Right renal pelvis (tissue), 4 donors: ENCODE results near the gene MCM7. TPM values are rescaled to one million over a fixed set of nuclear protein-coding genes. Genes with fewer than 3 reads are reported as not detected.

ENCODE experiments used
- DNase-seq, 4 donors: peaks; one replicate each; pipeline ENCODE4 v3.0.0-alpha.2; 2013; ENCODE audit warnings: low read depth in 4 of 4, low spot score in 3 of 4, missing footprints in 1 of 4
- polyA plus RNA-seq, 4 donors: library from polyadenylated mRNA; unstranded; fragments of 120-200 nt; gene quantifications; one replicate each; pipeline ENCODE4 v1.2.1, GENCODE V29; 2013; ENCODE audit not compliant: insufficient read length in 4 of 4

Gene MCM7
- polyA plus RNA-seq, 4 donors, result 136 to 158 (median 148) TPM

GRCh38 chr7:100098913-100099312 lies 2.3 kb downstream of the MCM7 start:
- DNase-seq, result no peak

GRCh38 chr7:100095704-100096103 lies 5.5 kb downstream of the MCM7 start:
- DNase-seq, result no peak

DNA sequence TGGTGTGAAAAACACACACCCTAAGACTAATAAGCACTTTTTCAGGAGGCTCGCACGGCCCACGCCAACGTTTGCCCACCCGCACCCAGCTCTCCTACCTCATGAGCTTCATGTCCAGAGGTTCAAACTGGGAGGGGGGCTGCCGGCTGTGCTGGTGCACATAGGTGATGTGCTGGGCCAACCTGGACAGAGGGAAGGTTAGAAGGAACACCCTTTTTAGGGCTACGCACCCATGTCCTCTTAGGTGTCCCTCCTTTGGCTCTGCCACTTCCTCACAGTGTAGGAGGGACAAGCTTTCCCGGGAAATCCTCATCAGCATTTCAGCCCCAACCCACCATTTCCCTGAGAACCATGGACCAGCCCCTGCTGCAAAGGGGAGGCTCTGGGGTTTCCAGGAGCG lies 5.9 kb downstream of the MCM7 start:
- no peak for DNase-seq

DNA sequence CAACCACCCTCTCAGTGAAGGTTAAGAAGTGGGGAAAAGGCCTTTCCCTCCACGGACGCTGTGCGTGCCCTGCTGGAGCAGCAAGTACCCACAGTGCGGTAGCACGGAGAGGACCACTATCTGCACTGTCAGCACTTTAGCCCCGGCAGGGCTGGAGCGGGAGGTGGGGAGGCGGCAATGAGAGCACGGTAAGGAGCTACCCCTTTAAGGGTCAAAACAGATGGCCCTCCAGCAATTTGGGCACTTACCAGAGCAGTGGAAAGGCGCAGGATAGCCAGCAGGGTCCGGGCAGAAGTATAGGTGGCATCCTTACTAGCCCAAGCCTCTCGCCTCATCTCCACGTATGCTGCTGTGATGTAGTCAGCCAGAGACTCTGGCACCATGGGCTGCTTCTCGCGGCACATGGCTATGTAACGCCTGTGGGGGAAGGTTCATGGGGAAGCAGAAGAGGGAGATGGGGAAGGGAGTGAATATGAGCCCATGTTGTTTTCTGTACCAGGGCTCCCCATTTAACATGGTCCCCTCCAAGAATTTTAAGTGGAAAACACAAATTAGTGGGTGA lies 7.2 kb downstream of the MCM7 start:
- DNase-seq, result no peak

DNA sequence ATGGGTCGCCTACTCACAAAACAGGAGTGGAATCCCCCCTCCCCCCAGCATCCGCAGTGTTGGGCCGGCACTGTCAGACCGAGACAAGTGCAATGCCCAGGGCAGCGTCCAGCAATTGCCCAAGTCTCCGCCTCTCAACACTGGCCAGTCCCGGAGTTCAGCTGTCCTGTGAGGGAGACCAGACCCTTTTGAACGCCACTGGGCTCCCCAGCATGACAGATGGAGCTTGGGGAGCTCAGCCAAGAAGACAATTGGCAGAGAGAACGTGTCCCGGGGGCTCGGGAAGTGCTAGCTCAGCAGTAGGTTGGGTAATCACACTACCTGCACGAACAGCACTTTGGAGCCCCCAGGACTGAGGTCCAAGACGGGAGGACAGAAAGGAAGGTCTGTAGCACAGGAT lies 7.7 kb downstream of the MCM7 start:
- DNase-seq, result no peak

DNA sequence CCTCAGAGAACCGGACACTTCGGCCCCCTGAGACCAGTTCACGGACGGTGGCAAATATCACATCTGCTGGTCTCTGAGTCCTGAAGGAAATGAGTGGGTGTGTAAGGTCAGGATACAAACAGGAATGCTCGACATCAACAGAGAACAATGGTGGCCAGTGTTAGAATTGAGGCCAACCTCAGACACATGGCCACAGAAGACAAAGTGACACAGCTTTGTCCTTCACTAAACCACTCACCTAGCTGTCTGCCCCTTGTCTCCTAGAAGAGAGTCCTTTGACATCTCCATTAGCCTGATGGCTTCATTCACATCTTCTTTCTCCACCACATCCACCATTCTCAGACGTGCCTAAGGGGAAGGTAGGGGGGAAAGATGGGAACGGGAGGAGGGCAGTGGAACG lies 8.1 kb downstream of the MCM7 start:
- DNase-seq, result no peak

GRCh38 chr7:100091411-100092181 lies 9.6 kb downstream of the MCM7 start:
- no peak for DNase-seq

GRCh38 chr7:100090527-100091410 lies 10.4 kb downstream of the MCM7 start:
- no peak for DNase-seq

GRCh38 chr7:100089458-100090196 lies 11.6 kb downstream of the MCM7 start:
- no peak for DNase-seq

GRCh38 chr7:100088621-100089457 lies 12.4 kb downstream of the MCM7 start, which contains the start of gene COPS6:
TSS of gene COPS6 (plus strand) at chr7:100088969. CDS start at chr7:100088991, 22 bp downstream.
- DNase-seq, result peak in 3 of 4 donors; percentile 61 to 69 (median 61)

DNA sequence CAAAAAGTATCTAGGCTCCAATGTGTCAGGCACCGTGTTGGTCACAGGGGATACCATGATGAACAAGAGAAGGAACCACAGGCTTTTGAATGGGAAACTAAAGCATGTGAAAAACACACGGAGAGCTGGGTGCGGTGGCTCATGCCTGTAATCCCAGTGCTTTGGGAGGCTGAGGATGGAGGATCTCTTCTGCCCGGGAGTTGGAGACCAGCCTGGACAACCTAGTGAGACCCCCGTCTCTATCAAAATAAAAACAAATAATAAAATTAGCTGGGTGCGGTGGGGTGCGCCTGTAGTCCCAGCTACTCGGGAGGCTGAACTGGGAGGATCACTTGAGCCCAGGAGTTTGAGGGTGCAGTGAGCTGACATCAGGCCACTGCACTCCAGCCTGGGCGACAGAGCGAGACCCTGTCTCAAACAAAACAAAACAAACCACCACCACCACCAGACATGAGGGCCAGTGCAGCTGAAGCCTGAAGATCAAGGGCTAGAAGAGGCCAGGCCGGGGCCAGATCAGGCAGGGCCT lies 13.0 kb downstream of the MCM7 start:
- no peak for DNase-seq

- peak in 2 of 4 donors; percentile 33 to 47 for DNase-seq
Measured at GRCh38 chr7:100087055-100087750, 14.0 kb downstream of the MCM7 start.

DNA sequence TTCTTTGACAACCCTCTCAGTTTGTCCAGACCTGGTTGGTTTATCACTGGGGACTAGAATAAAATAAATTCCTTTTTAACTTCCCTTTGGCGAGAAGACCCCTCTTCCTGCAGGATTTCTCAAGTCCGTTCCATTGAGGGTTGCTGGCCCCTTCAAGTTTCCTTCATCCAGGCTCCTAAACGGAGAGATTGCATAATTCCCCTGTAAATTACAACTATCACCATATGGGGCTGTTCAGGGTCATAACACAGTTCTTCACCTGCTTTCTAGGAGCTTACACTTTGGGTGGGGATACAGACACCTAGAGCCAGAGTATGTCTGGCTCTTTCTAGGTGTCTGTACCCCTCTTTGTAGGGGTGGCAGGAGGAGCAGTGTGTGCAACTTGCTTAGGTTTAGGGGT lies 15.7 kb downstream of the MCM7 start:
- DNase-seq, result no peak

DNA sequence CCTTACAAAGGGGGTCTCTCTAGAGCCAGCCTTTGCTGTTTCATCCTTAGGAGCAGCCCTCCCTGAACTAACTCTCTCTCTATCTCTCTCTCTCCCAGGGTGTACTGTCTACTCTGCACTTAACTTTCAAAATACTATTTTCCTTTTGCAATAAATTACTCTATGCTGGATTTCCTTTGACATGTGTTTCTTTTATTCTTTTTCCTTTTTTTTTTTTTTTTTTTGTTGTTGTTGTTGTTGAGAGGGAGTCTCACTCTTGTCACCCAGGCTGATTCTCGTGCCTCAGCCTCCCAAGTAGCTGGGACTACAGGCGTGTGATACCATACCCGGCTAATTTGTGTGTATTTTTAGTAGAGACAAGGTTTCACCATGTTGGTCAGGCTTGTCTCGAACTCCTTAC lies 18.2 kb downstream of the MCM7 start:
- DNase-seq, result no peak

GRCh38 chr7:100081535-100082102 lies 19.6 kb downstream of the MCM7 start, which contains the start of gene ZNF3:
TSS of gene ZNF3 (minus strand) at chr7:100081723. CDS start at chr7:100077357, 4,366 bp downstream.
- DNase-seq, result peak; percentile 96 to 99 (median 98)

- DNase-seq, result peak in 1 of 4 donors; percentile 22
Measured at GRCh38 chr7:100080907-100081534, 20.2 kb downstream of the MCM7 start.

DNA sequence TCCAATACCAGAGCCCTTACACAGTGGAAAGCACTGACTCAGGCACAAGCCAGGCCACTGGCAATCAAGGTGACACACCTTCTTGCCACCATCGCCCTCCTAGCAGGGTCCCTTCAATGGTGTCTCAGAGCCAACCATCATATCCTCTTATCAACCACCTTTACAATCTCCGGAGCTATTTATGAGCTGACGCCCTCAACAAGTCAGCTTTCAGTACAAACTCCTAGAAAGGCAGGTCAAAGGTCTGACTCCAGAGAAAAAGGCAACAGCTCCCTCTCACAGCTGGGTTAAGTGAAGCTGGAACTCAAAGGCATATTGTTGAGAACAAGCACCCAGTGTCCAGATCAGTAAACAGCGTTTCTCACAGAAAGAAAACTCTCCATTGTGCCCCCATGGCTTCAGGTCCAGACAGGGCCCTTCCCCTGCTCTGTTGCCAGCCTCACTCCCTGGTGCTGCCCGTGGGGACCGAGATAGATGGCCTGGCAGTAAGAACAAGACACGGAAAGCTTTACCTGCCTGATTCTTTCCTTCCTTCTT lies 22.1 kb downstream of the MCM7 start:
- DNase-seq, result no peak

GRCh38 chr7:100077205-100077604 lies 24.0 kb downstream of the MCM7 start:
- DNase-seq, result no peak
